B cell (primary cell): Measurements from ENCODE around the gene LMAN1L. TPM values are rescaled to one million over a fixed set of nuclear protein-coding genes. Genes with fewer than 3 reads are reported as not detected.

Source experiments
- ATAC-seq: fragments of 200-7000 bp; cut with Tn5 transposase; one replicate; pipeline ENCODE4 v1.10.0; 2021; ENCODE audit warnings: low read depth, mild to moderate bottlenecking, moderate number of reproducible peaks, moderate library complexity
- CTCF ChIA-PET: fragments of 350-600 bp; sonication (Branson Sonifier 250); formaldehyde crosslinking; loops from one replicate; lab custom pipeline; 2021; ENCODE audit warnings: antibody characterized with exemption, inconsistent platforms; lab: Charles Lee
- POLR2A ChIA-PET: fragments of 350-600 bp; sonication (Branson Sonifier 250); formaldehyde crosslinking; loops from one replicate; lab custom pipeline; 2021; ENCODE audit warnings: antibody characterized with exemption; lab: Charles Lee
- DNase-seq: peaks from one replicate; pipeline ENCODE4 v3.0.0; 2013
- H2AFZ ChIP-seq: 2 replicates; pipeline ENCODE4 v1.6.1; 2012; ENCODE audit warnings: mild to moderate bottlenecking, low read depth, low read length; ENCODE audit not compliant: insufficient read depth, poor library complexity, severe bottlenecking
- H3K27ac ChIP-seq, 2 donors: 1 replicate in 1 of 2; 2 replicates in 1 of 2; pipeline ENCODE4 v1.5.1; 2012 to 2013; ENCODE audit warnings: low read length in 2 of 2, mild to moderate bottlenecking in 2 of 2, moderate library complexity in 1 of 2
- H3K27me3 ChIP-seq, 4 experiments: fragments of 200-600 bp in 1 of 4; sonication (generic) in 1 of 4; replicated peaks in 1 of 4; 1 replicate in 2 of 4; 2 replicates in 2 of 4; pipeline versions ENCODE4 v1.6.1 to v1.7.0; 2013 to 2016; ENCODE audit warnings: low read length in 3 of 4, mild to moderate bottlenecking in 2 of 4, mixed read lengths in 1 of 4, moderate library complexity in 1 of 4; ENCODE audit not compliant: insufficient read depth in 4 of 4, control insufficient read depth in 3 of 4; ENCODE audit errors: control extremely low read depth in 1 of 4
- H3K36me3 ChIP-seq, 2 experiments: replicated peaks in 1 of 2; 1 replicate in 1 of 2; 2 replicates in 1 of 2; pipeline versions ENCODE4 v1.6.1 to v1.7.1; 2013; ENCODE audit warnings: low read length in 1 of 2; ENCODE audit not compliant: insufficient read depth in 2 of 2, control insufficient read depth in 1 of 2; ENCODE audit errors: control extremely low read depth in 1 of 2, extremely low read depth in 1 of 2
- H3K4me1 ChIP-seq, 2 donors: fragments of 200-600 bp in 1 of 2; sonication (generic) in 1 of 2; 1 replicate in 1 of 2; 2 replicates in 1 of 2; pipeline versions ENCODE4 v1.5.1 to v1.6.1; 2013 to 2017; ENCODE audit warnings: low read length in 2 of 2; ENCODE audit not compliant: control insufficient read depth in 2 of 2, insufficient read depth in 2 of 2
- H3K4me2 ChIP-seq: replicated peaks from 2 replicates; pipeline ENCODE3; 2012; ENCODE audit warnings: mild to moderate bottlenecking, low read depth, low read length; ENCODE audit not compliant: poor library complexity, severe bottlenecking
- H3K4me3 ChIP-seq, 5 experiments: fragments of 200-600 bp in 1 of 5; sonication (generic) in 1 of 5; 1 replicate in 3 of 5; 2 replicates in 2 of 5; pipeline versions ENCODE4 v1.5.1 to v1.7.0; 2011 to 2016; ENCODE audit warnings: low read length in 4 of 5, mild to moderate bottlenecking in 4 of 5, low read depth in 2 of 5, control low read depth in 1 of 5, moderate library complexity in 1 of 5; ENCODE audit not compliant: insufficient read depth in 1 of 5; ENCODE audit errors: control extremely low read depth in 1 of 5, extremely low read depth in 1 of 5
- H3K79me2 ChIP-seq: fragments of 200-600 bp; sonication (generic); one replicate; pipeline ENCODE4 v1.6.0; 2016; ENCODE audit warnings: low read length; ENCODE audit not compliant: control insufficient read depth, insufficient read depth
- H3K9ac ChIP-seq: fragments of 200-600 bp; sonication (generic); 2 replicates; pipeline ENCODE4 v1.6.1; 2017; ENCODE audit warnings: mild to moderate bottlenecking, low read length, moderate library complexity
- H3K9me3 ChIP-seq, 3 donors: one replicate each; pipeline versions ENCODE4 v1.6.1 to v1.7.1; 2013; ENCODE audit warnings: low read length in 2 of 3; ENCODE audit not compliant: control insufficient read depth in 2 of 3, insufficient read depth in 1 of 3; ENCODE audit errors: control extremely low read depth in 1 of 3
- H4K20me1 ChIP-seq: 2 replicates; pipeline ENCODE4 v1.6.0; 2012; ENCODE audit warnings: mild to moderate bottlenecking, low read length; ENCODE audit not compliant: insufficient read depth, control insufficient read depth, poor library complexity, severe bottlenecking
- H3K27ac Mint-ChIP-seq: one replicate; pipeline ENCODE4 v1.8.0; 2021; ENCODE audit warnings: mixed read lengths
- H3K27me3 Mint-ChIP-seq: one replicate; pipeline ENCODE4 v1.8.0; 2021; ENCODE audit warnings: mixed read lengths
- H3K4me1 Mint-ChIP-seq: one replicate; pipeline ENCODE4 v1.8.0; 2021; ENCODE audit warnings: mixed read lengths
- H3K4me3 Mint-ChIP-seq: one replicate; pipeline ENCODE4 v1.8.0; 2021; ENCODE audit warnings: mixed read lengths
- H3K9me3 Mint-ChIP-seq: one replicate; pipeline ENCODE4 v1.8.0; 2022; ENCODE audit warnings: mixed read lengths; ENCODE audit not compliant: insufficient read depth
- EZH2 ChIP-seq: IDR thresholded peaks from 2 replicates; pipeline ENCODE4 v1.6.1; 2012; ENCODE audit warnings: borderline replicate concordance, low read depth, mild to moderate bottlenecking, moderate library complexity, low read length; ENCODE audit not compliant: insufficient read depth, poor library complexity, severe bottlenecking
- whole genome bisulfite sequencing: methylation state at CpG from one replicate; pipeline ENCODE4 v1.1.5; 2013; ENCODE audit warnings: missing lambda C conversion rate; ENCODE audit not compliant: insufficient coverage; 5-methylcytosine and 5-hydroxymethylcytosine counted together
- intact Hi-C: fragments of 100-400 bp; cut with micrococcal nuclease; formaldehyde crosslinking; loops from one replicate; pipeline ENCODE4 v1.10.0; 2022
- polyA plus RNA-seq: library from polyadenylated mRNA; depleted of rRNA; stranded (reverse); fragments of >200 nt; gene quantifications from 2 replicates; pipeline ENCODE4 v1.2.3, GENCODE V29; 2012
- total RNA-seq, 2 donors: library from RNA; stranded (reverse); fragments of 120-200 nt in 1 of 2; gene quantifications; 1 replicate in 1 of 2; 2 replicates in 1 of 2; pipeline versions ENCODE4 v1.2.3 to v1.2.4, GENCODE V29; 2013 to 2022
- TF ChIP-seq, protein P1 (sequence below): fragments of 200-600 bp; IDR thresholded peaks from one replicate; pipeline ENCODE4 v1.8.0; 2022; ENCODE audit warnings: antibody characterized with exemption, mild to moderate bottlenecking

Gene LMAN1L
- total and polyA plus RNA-seq, 2 donors (not counting 1 experiment from before 2014, with no cell fraction given), result 0.60 to 1.1 TPM

DNA sequence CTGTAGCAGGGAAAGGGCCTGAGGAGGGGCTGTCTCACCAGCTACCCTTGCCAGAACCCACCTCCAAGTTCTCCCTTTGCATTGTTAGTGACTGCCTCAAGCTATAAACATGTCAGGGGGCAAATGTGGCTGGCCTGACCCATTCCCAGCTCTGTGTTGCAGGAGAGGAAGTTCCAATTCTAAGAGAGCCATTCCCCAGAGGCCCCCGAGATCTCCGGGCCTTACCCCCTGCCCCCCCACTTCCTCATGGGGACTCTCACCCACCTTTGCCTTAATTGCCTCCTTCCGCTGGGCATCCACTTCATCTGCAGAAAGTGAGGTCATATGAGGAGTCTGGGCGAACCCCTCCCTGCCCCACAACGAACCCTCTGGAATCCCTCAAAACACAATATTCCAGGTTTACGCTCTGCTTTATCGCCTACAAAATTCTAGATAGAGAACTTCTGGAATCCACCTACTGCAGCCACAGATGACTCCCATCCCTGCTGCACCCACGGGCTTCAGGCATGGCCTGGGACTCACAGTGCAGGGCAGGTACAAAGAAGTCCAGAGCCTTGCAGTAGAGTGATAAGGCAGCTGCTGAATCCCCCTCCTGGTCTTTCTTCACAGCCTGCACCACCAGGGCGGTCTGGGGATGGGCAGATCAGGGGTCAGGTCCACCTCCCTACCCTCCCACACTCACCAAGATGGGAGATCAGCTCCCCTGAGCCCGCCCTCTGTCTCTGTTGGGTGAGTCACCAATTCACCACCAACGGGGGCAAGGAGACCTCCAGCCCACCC is 26.3 kb downstream of the LMAN1L start:
- H3K9ac ChIP-seq, result no peak overlapping the region
- H3K27ac ChIP-seq, result no peak overlapping the region
- 90% methylated on average over 6 of the region's 11 CpGs for WGBS
- no peak overlapping the region for H2AFZ ChIP-seq
- CTCF ChIA-PET, result interaction anchor here (0.6 to 10.2 kb wide), 7 partner anchors 10 to 444 kb away, joined by 3 to 98 read pairs (median 3); no protein-coding TSS in a partner anchor
- POLR2A ChIA-PET, result no interaction called here
- ATAC-seq (no peak), DNase-seq (no peak)
- peaks cover 0 to 6% of the 10 kb centered on the region in 2 experiments for H3K36me3 ChIP-seq
- H3K27me3 ChIP-seq, result no peaks in the 10 kb centered on the region
- TF ChIP-seq, protein P1, sequence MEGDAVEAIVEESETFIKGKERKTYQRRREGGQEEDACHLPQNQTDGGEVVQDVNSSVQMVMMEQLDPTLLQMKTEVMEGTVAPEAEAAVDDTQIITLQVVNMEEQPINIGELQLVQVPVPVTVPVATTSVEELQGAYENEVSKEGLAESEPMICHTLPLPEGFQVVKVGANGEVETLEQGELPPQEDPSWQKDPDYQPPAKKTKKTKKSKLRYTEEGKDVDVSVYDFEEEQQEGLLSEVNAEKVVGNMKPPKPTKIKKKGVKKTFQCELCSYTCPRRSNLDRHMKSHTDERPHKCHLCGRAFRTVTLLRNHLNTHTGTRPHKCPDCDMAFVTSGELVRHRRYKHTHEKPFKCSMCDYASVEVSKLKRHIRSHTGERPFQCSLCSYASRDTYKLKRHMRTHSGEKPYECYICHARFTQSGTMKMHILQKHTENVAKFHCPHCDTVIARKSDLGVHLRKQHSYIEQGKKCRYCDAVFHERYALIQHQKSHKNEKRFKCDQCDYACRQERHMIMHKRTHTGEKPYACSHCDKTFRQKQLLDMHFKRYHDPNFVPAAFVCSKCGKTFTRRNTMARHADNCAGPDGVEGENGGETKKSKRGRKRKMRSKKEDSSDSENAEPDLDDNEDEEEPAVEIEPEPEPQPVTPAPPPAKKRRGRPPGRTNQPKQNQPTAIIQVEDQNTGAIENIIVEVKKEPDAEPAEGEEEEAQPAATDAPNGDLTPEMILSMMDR, result no peak
- no peak for TF ChIP-seq EZH2
- H3K4me2 ChIP-seq, result no peak overlapping the region
- peaks cover 14 to 21% of the 10 kb centered on the region in 2 donors for H3K4me1 ChIP-seq
- H3K27ac Mint-ChIP-seq, result no peak overlapping the region
- H4K20me1 ChIP-seq, result no peaks in the 10 kb centered on the region
- H3K9me3 Mint-ChIP-seq, result no peaks in the 10 kb centered on the region
- intact Hi-C loops, result no loop called here
- no peak overlapping the region for H3K4me3 ChIP-seq
- peaks cover 27% of the 10 kb centered on the region for H3K4me1 Mint-ChIP-seq
- H3K9me3 ChIP-seq, result no peaks in the 10 kb centered on the region
- no peak overlapping the region for H3K4me3 Mint-ChIP-seq
- H3K79me2 ChIP-seq, result peaks cover 7% of the 10 kb centered on the region
- no peaks in the 10 kb centered on the region for H3K27me3 Mint-ChIP-seq
